Frontal cortex (tissue), 4 donors: Measurements from ENCODE around the gene LLGL1. TPM values are rescaled to one million over a fixed set of nuclear protein-coding genes. Genes with fewer than 3 reads are reported as not detected.

Source experiments
- DNase-seq, 2 donors: peaks; one replicate each; pipeline ENCODE4 v3.0.0; 2012; ENCODE audit warnings: low spot score in 2 of 2
- FAIRE-seq: peaks from 2 replicates; lab custom pipeline; 2012; peaks lifted over from hg19 to GRCh38; lab: Jason Lieb, UNC
- total RNA-seq: library from RNA; depleted of rRNA; stranded (reverse); fragments of >200 nt; gene quantifications from one replicate; pipeline ENCODE4 v1.2.3, GENCODE V29; 2014
- donor health status: control.
- donor health status: control.
- donor health status: control.

LLGL1 gene
- total RNA-seq, 1 donor from 2014 or later, result 30.2 TPM

GRCh38 chr17:18261659-18262058 lies 36.2 kb downstream of the LLGL1 start:
- FAIRE-seq (no peak), DNase-seq (no peak)

- DNase-seq (no peak), FAIRE-seq (no peak)
These were observed 36.7 kb downstream of the LLGL1 start for GRCh38 chr17:18262111-18262510.

GRCh38 chr17:18262641-18263040 lies 37.2 kb downstream of the LLGL1 start:
- no peak for FAIRE-seq
- DNase-seq, result no peak

GRCh38 chr17:18263885-18264682 lies 38.6 kb downstream of the LLGL1 start:
- FAIRE-seq, result no peak

GRCh38 chr17:18267366-18267765 lies 41.9 kb downstream of the LLGL1 start:
- FAIRE-seq, result no peak
- DNase-seq, result no peak

More at GRCh38 chr17:18263885-18264682, 38.6 kb downstream of the LLGL1 start:
- DNase-seq, result no peak

GRCh38 chr17:18267927-18268711 lies 42.7 kb downstream of the LLGL1 start:
- no peak for FAIRE-seq

GRCh38 chr17:18270046-18270931 lies 44.9 kb downstream of the LLGL1 start:
- no peak for FAIRE-seq

More at GRCh38 chr17:18267927-18268711, 42.7 kb downstream of the LLGL1 start:
- DNase-seq, result no peak

GRCh38 chr17:18277076-18277475 lies 51.6 kb downstream of the LLGL1 start:
- FAIRE-seq, result no peak

More at GRCh38 chr17:18270046-18270931, 44.9 kb downstream of the LLGL1 start:
- DNase-seq, result no peak

GRCh38 chr17:18278867-18279266 lies 53.4 kb downstream of the LLGL1 start:
- FAIRE-seq, result no peak
- no peak for DNase-seq

More at GRCh38 chr17:18277076-18277475, 51.6 kb downstream of the LLGL1 start:
- DNase-seq, result no peak

GRCh38 chr17:18280249-18280648 lies 54.8 kb downstream of the LLGL1 start:
- no peak for FAIRE-seq
- DNase-seq, result no peak

- FAIRE-seq, result no peak
- DNase-seq, result no peak
These were observed 55.4 kb downstream of the LLGL1 start for GRCh38 chr17:18280766-18281371.

- FAIRE-seq (no peak), DNase-seq (no peak)
These were observed 56.4 kb downstream of the LLGL1 start for GRCh38 chr17:18281788-18282187.

- DNase-seq, result no peak
- no peak for FAIRE-seq
These were observed 59.9 kb downstream of the LLGL1 start for GRCh38 chr17:18285296-18285695.

- FAIRE-seq, result no peak
These were observed 66.5 kb downstream of the LLGL1 start for GRCh38 chr17:18291718-18292540.

More at GRCh38 chr17:18291718-18292540, 66.5 kb downstream of the LLGL1 start:
- DNase-seq, result no peak

Other genes with a start within 250 kb of the LLGL1 start
- gene ATPAF2, start 186.5 kb upstream of the LLGL1 start, total RNA-seq, result 28.1 TPM
- gene GID4, start 186.2 kb upstream of the LLGL1 start, total RNA-seq, result 7.7 TPM
- 14.3 TPM for gene DRG2, start 137.7 kb upstream of the LLGL1 start, total RNA-seq
- 2.4 TPM for gene MYO15A, start 116.9 kb upstream of the LLGL1 start, total RNA-seq
- 82.7 TPM for gene ALKBH5, start 41.8 kb upstream of the LLGL1 start, total RNA-seq
- gene FLII, start 33.1 kb downstream of the LLGL1 start, total RNA-seq, result 68.9 TPM
- 34.2 TPM for gene MIEF2, start 35.0 kb downstream of the LLGL1 start, total RNA-seq
- gene TOP3A, start 89.4 kb downstream of the LLGL1 start, total RNA-seq, result 36.3 TPM
- gene SMCR8, start 89.7 kb downstream of the LLGL1 start, total RNA-seq, result 10.6 TPM
- 2.4 TPM for gene SHMT1, start 137.9 kb downstream of the LLGL1 start, total RNA-seq
- not detected for gene EVPLL, start 152.1 kb downstream of the LLGL1 start, total RNA-seq